ENCODE data around the gene PAX8.

PAX8 gene

DNA sequence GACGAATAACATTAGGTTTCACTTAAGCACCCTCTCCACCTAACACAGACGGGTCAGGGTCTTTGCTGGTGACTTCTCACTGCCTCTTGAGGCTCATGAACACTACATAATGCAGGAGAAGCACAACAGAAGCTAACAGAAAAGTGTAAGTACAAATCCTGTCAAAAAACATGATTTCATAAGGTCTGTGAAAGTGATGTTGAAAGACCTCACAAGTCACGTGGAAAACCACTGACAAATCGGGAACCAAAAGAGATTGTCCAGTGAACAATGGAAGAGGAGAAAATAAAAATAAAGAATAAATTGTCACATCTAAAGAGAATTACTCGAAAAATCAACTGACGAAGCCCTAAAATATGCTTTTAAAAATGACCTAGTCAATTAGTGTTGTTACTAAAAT is 91.0 kb downstream of the PAX8 start:
- no peak for DNase-seq (ENCODE audit: low read depth)
- TF ChIP-seq, protein P1, sequence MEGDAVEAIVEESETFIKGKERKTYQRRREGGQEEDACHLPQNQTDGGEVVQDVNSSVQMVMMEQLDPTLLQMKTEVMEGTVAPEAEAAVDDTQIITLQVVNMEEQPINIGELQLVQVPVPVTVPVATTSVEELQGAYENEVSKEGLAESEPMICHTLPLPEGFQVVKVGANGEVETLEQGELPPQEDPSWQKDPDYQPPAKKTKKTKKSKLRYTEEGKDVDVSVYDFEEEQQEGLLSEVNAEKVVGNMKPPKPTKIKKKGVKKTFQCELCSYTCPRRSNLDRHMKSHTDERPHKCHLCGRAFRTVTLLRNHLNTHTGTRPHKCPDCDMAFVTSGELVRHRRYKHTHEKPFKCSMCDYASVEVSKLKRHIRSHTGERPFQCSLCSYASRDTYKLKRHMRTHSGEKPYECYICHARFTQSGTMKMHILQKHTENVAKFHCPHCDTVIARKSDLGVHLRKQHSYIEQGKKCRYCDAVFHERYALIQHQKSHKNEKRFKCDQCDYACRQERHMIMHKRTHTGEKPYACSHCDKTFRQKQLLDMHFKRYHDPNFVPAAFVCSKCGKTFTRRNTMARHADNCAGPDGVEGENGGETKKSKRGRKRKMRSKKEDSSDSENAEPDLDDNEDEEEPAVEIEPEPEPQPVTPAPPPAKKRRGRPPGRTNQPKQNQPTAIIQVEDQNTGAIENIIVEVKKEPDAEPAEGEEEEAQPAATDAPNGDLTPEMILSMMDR (IDR thresholded peaks at IDR 0.05; ENCODE audit: low read depth, low read length, missing control alignments) = no peak
- H3K4me3 ChIP-seq (ENCODE audit: low read depth, low read length) = no peak overlapping the region

DNA sequence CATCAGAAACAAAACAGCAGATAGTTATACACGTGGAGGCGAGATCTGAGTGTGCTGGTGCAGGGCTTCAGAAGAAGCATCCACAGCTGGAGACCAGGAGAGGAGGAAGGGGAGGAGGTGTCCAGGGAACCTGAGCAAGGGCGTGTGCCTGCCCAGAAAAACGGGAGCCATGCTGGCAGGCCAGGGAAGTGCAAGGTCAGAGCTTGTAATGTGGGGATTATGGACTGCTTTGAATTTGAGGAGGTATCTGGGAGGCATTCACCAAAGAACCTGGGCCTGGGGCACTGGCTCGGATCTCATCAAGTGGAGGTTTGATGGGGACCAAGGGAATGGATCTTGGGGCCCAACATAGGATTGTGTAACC is 92.3 kb downstream of the PAX8 start:
- no peak for DNase-seq (ENCODE audit: low read depth)
- no peak overlapping the region for H3K4me3 ChIP-seq (ENCODE audit: low read depth, low read length)
- TF ChIP-seq, protein P1 (IDR thresholded peaks at IDR 0.05; ENCODE audit: low read depth, low read length, missing control alignments) = no peak

DNA sequence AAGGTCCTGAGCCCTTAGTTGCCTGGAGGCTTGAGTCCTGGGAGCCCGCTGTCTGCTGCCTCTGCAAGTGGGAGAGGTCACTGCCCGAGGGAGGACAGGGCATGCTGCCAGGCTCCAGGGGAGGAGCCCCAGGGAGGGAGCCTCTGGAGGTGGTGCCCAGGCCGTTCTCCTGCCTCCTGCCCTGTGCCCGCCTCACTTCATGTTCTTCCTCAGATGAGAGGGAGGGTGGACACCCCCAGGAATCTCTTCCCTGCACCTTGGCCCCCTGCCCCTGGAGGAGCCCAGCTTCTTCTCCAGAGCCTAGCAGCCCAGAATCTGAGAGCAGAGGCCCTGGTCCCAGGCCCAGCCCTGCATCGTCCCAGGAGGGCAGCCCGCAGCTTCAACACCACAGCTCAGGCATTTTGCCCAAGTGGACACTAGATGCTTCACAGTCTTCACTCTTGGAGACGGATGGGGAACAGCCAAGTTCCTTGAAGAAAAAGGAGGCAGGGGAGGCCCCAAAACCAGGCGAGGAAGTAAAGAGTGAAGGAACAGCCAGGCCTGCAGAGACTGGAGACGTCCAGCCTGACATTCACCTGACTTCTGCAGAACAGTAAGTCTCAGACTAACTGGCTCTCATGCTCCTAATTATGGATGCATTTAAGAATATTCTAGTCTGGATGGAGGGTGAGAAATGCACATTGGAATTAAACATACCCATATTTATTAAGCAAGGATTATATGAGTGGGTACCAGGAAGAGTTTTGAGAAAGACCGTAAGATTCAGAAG is 92.9 kb downstream of the PAX8 start:
- H3K4me3 ChIP-seq (ENCODE audit: low read depth, low read length) = no peak overlapping the region
- TF ChIP-seq, protein P1 (IDR thresholded peaks at IDR 0.05; ENCODE audit: low read depth, low read length, missing control alignments) = no peak
- DNase-seq (ENCODE audit: low read depth) = no peak

DNA sequence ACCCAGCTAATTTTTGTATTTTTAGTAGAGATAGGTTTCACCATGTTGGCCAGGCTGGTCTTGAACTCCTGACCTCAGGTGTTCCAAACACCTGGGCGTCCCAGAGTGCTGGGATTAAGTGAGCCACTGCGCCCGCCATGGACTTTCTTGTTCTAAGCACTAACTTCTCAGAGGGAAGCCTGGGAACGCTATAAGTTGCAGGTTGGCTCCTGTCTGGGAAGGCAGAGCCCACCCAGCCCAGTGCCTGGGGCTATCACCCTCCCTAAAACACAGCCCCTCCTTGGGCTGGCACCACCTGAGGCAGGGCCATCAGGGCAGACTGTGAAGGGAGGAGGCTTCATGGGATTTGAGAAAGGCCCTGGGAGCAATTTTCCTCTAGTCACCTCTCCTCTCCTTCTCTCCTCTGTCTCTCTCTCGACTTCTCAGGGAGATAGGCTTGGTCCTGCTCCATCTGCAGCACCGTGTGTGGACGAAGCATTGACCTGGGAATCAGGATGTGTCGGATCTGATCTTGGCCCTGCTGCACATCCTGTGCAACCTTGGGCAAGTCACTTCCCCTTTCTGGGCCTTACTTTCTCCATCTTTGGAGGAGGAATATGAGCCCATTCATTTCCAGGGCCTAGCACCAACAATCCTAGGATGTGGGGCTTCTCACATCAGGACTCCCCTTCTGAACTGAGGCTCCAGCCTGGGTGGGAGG is 94.0 kb downstream of the PAX8 start:
- H3K4me3 ChIP-seq (ENCODE audit: low read depth, low read length) = no peak overlapping the region
- no peak for DNase-seq (ENCODE audit: low read depth)
- TF ChIP-seq, protein P1 (IDR thresholded peaks at IDR 0.05; ENCODE audit: low read depth, low read length, missing control alignments) = no peak

DNA sequence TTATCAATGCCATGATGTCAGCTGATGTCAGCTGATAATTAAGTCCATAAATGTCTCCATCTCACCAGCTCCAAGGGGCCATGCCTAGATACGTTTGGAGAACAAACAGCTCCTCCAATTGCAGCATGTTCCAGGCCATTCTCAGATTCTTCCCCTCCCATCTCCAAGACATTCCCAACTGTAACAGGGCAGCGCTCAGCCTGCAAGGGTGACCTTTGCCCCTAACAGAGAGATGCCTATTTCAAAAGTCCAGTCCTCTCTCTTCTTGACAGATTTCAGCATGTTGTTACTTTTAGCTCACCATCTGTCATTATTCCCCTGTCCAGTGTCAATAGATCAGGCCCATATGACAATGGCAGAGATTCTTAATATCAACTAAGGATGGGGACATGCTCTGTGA is 95.0 kb downstream of the PAX8 start:
- H3K4me3 ChIP-seq (ENCODE audit: low read depth, low read length) = no peak overlapping the region
- TF ChIP-seq, protein P1 (IDR thresholded peaks at IDR 0.05; ENCODE audit: low read depth, low read length, missing control alignments) = no peak
- no peak for DNase-seq (ENCODE audit: low read depth)

DNA sequence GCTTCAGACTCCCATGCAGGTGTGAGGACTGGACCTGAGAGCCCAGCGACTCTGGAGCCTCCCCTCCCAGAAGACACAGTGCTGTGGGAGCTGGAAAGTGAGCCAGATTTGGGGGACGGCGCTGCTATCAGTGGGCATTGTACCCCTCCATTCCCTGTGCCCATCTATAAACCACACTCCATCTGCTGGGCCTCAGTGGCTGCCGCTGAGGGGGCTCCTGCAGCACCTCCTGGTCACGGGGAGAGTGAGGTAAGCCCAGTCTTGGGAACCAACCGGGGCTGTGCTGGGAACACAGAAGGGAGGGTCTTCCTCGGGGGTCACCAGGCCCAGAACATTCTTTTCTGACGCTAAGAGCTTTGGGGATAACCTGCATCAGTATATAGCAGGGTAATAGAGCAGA is 95.5 kb downstream of the PAX8 start:
- TF ChIP-seq, protein P1 (IDR thresholded peaks at IDR 0.05; ENCODE audit: low read depth, low read length, missing control alignments) = no peak
- no peak for DNase-seq (ENCODE audit: low read depth)
- no peak overlapping the region for H3K4me3 ChIP-seq (ENCODE audit: low read depth, low read length)
